ENCODE results near the gene CCDC7. TPM values are rescaled to one million over a fixed set of nuclear protein-coding genes. Genes with fewer than 3 reads are reported as not detected.

The CCDC7 gene
- total and polyA plus RNA-seq, 2 experiments from 2014 or later: 2.0 to 10.0 TPM

- Histone ChIP-seq H4K20me1 (ENCODE audit: insufficient read depth, poor library complexity, severe bottlenecking) (no peaks in the 10 kb centered on the region), H3K4me3 (no peak overlapping the region), H3K27ac (no peak overlapping the region), H3K4me1 (ENCODE audit: insufficient read depth) (no peaks in the 10 kb centered on the region), H3K79me2 (no peaks in the 10 kb centered on the region), H2AFZ (no peak overlapping the region), H3K36me3 (replicated peaks; ENCODE audit: insufficient read depth, low read depth) (no peaks in the 10 kb centered on the region), H3K4me2 (no peak overlapping the region), H3K9me3 (ENCODE audit: low read depth) (no peaks in the 10 kb centered on the region), H3K27me3 (no peaks in the 10 kb centered on the region), H3K9me2 (replicated peaks; ENCODE audit: insufficient read depth) (no peaks in the 10 kb centered on the region)
- WGBS (ENCODE audit: low lambda C conversion rate, missing lambda C conversion rate): 98% methylated on average over 2 of the region's 2 CpGs
- no peak for DNase-seq (ENCODE audit: low spot score)
- TF ChIP-seq EZH2phosphoT487 (IDR thresholded peaks at IDR 0.05; ENCODE audit: low read depth, severe bottlenecking, unreplicated experiment): no peak
- TF ChIP-seq, protein P1, sequence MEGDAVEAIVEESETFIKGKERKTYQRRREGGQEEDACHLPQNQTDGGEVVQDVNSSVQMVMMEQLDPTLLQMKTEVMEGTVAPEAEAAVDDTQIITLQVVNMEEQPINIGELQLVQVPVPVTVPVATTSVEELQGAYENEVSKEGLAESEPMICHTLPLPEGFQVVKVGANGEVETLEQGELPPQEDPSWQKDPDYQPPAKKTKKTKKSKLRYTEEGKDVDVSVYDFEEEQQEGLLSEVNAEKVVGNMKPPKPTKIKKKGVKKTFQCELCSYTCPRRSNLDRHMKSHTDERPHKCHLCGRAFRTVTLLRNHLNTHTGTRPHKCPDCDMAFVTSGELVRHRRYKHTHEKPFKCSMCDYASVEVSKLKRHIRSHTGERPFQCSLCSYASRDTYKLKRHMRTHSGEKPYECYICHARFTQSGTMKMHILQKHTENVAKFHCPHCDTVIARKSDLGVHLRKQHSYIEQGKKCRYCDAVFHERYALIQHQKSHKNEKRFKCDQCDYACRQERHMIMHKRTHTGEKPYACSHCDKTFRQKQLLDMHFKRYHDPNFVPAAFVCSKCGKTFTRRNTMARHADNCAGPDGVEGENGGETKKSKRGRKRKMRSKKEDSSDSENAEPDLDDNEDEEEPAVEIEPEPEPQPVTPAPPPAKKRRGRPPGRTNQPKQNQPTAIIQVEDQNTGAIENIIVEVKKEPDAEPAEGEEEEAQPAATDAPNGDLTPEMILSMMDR (IDR thresholded peaks at IDR 0.05; ENCODE audit: poor library complexity): no peak
- TF ChIP-seq EZH2 (IDR thresholded peaks at IDR 0.05; ENCODE audit: borderline replicate concordance): no peak
Observed at GRCh38 chr10:32661346-32661745, 215.4 kb downstream of the CCDC7 start.

- Histone ChIP-seq H3K79me2 (no peaks in the 10 kb centered on the region), H3K4me3 (no peak overlapping the region), H3K9me2 (replicated peaks; ENCODE audit: insufficient read depth) (no peaks in the 10 kb centered on the region), H3K36me3 (replicated peaks; ENCODE audit: insufficient read depth, low read depth) (no peaks in the 10 kb centered on the region), H3K27ac (no peak overlapping the region), H2AFZ (no peak overlapping the region), H4K20me1 (ENCODE audit: insufficient read depth, poor library complexity, severe bottlenecking) (no peaks in the 10 kb centered on the region), H3K4me1 (ENCODE audit: insufficient read depth) (no peaks in the 10 kb centered on the region), H3K27me3 (no peaks in the 10 kb centered on the region), H3K4me2 (no peak overlapping the region), H3K9me3 (ENCODE audit: low read depth) (no peaks in the 10 kb centered on the region)
- WGBS (ENCODE audit: low lambda C conversion rate, missing lambda C conversion rate): 80% methylated on average over 4 of the region's 4 CpGs
- no peak for TF ChIP-seq EZH2 (IDR thresholded peaks at IDR 0.05; ENCODE audit: borderline replicate concordance)
- TF ChIP-seq EZH2phosphoT487 (IDR thresholded peaks at IDR 0.05; ENCODE audit: low read depth, severe bottlenecking, unreplicated experiment): no peak
- TF ChIP-seq, protein P1 (IDR thresholded peaks at IDR 0.05; ENCODE audit: poor library complexity): no peak
- no peak for DNase-seq (ENCODE audit: low spot score)
Observed at GRCh38 chr10:32680803-32681557, 235.0 kb downstream of the CCDC7 start.

DNA sequence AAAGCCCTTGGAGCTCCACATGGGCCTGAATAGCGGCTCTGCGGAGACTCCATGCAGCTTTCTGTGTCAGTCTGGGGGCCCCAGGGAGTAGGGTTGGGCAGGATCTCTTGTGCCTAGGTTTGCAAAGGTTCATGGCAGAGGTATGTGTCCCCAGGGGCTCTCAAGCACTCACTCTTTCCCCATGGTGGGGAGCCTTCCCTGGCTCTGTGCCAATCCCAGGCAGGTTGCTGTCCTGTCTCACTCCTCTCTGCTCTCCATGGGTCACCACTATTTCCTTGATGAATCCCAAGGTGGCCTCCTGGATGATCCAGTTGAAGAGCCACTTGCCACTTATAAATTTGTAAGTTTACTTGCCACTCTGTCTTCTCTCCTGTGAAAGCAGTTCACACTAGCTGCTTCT is 238.4 kb downstream of the CCDC7 start:
- Histone ChIP-seq H3K4me2 (no peak overlapping the region), H3K27me3 (no peaks in the 10 kb centered on the region), H3K4me3 (no peak overlapping the region), H3K79me2 (no peaks in the 10 kb centered on the region), H3K4me1 (ENCODE audit: insufficient read depth) (no peaks in the 10 kb centered on the region), H3K36me3 (replicated peaks; ENCODE audit: insufficient read depth, low read depth) (no peaks in the 10 kb centered on the region), H4K20me1 (ENCODE audit: insufficient read depth, poor library complexity, severe bottlenecking) (no peaks in the 10 kb centered on the region), H3K9me3 (ENCODE audit: low read depth) (no peaks in the 10 kb centered on the region), H2AFZ (no peak overlapping the region), H3K27ac (no peak overlapping the region), H3K9me2 (replicated peaks; ENCODE audit: insufficient read depth) (no peaks in the 10 kb centered on the region)
- no peak for TF ChIP-seq EZH2 (IDR thresholded peaks at IDR 0.05; ENCODE audit: borderline replicate concordance)
- no peak for TF ChIP-seq EZH2phosphoT487 (IDR thresholded peaks at IDR 0.05; ENCODE audit: low read depth, severe bottlenecking, unreplicated experiment)
- TF ChIP-seq, protein P1 (IDR thresholded peaks at IDR 0.05; ENCODE audit: poor library complexity): no peak
- no peak for DNase-seq (ENCODE audit: low spot score)
- 100% methylated on average over 2 of the region's 2 CpGs for WGBS (ENCODE audit: low lambda C conversion rate, missing lambda C conversion rate)
